Neuronal stem cell (in vitro differentiated cells): ENCODE measurements around the gene HDAC4.

Source experiments
- DNase-seq: peaks from one replicate; pipeline ENCODE4 v3.0.0-alpha.2; 2013; ENCODE audit warnings: low spot score
- H2AFZ ChIP-seq: one replicate; pipeline ENCODE4 v1.6.1; 2013; ENCODE audit warnings: mild to moderate bottlenecking, low read length, inconsistent platforms
- H2AK5ac ChIP-seq: 2 replicates; pipeline ENCODE4 v1.6.1; 2013; ENCODE audit warnings: low read depth, mild to moderate bottlenecking, inconsistent platforms, low read length, moderate library complexity, mixed read lengths
- H2BK120ac ChIP-seq: 2 replicates; pipeline ENCODE4 v1.6.1; 2013; ENCODE audit warnings: low read depth, mild to moderate bottlenecking, inconsistent platforms, low read length, moderate library complexity, mixed read lengths
- H2BK12ac ChIP-seq: one replicate; pipeline ENCODE4 v1.6.1; 2013; ENCODE audit warnings: low read length, inconsistent platforms
- H2BK15ac ChIP-seq: 2 replicates; pipeline ENCODE4 v1.6.1; 2013; ENCODE audit warnings: mild to moderate bottlenecking, low read length, inconsistent platforms, mixed read lengths
- H2BK5ac ChIP-seq: one replicate; pipeline ENCODE4 v1.6.1; 2013; ENCODE audit warnings: inconsistent platforms, mild to moderate bottlenecking, low read length, moderate library complexity
- H3K14ac ChIP-seq: one replicate; pipeline ENCODE4 v1.6.1; 2013; ENCODE audit warnings: low read length, inconsistent platforms
- H3K18ac ChIP-seq: 2 replicates; pipeline ENCODE4 v1.6.1; 2013; ENCODE audit warnings: low read length, inconsistent platforms
- H3K23ac ChIP-seq: 2 replicates; pipeline ENCODE4 v1.6.1; 2013; ENCODE audit warnings: low read depth, mild to moderate bottlenecking, mixed read lengths, low read length, inconsistent platforms; ENCODE audit not compliant: poor library complexity
- H3K27ac ChIP-seq: replicated peaks from 3 replicates; pipeline ENCODE4 v1.5.1; 2013; ENCODE audit warnings: low read length, inconsistent platforms
- H3K27me3 ChIP-seq, 3 experiments: 2 replicates each; pipeline ENCODE4 v1.6.1; 2013; ENCODE audit warnings: low read length in 3 of 3, mild to moderate bottlenecking in 2 of 3, inconsistent platforms in 1 of 3, low read depth in 1 of 3, mixed read lengths in 1 of 3, moderate library complexity in 1 of 3; ENCODE audit not compliant: control insufficient read depth in 3 of 3, insufficient read depth in 3 of 3
- H3K36me3 ChIP-seq, 2 donors: replicated peaks in 1 of 2; 2 replicates each; pipeline ENCODE4 v1.6.1; 2013; ENCODE audit warnings: low read length in 2 of 2; ENCODE audit not compliant: control insufficient read depth in 2 of 2, insufficient read depth in 2 of 2
- H3K4ac ChIP-seq: 2 replicates; pipeline ENCODE4 v1.6.1; 2013; ENCODE audit warnings: inconsistent platforms, mild to moderate bottlenecking, low read length, moderate library complexity
- H3K4me1 ChIP-seq, 2 donors: 1 replicate in 1 of 2; 2 replicates in 1 of 2; pipeline ENCODE4 v1.6.1; 2013; ENCODE audit warnings: low read length in 2 of 2, low read depth in 1 of 2; ENCODE audit not compliant: control insufficient read depth in 2 of 2, insufficient read depth in 1 of 2
- H3K4me2 ChIP-seq: one replicate; pipeline ENCODE4 v1.6.1; 2013; ENCODE audit warnings: mild to moderate bottlenecking, low read length, inconsistent platforms; ENCODE audit not compliant: insufficient read depth, poor library complexity, severe bottlenecking
- H3K4me3 ChIP-seq, 2 donors: 2 replicates each; pipeline ENCODE4 v1.5.1; 2013; ENCODE audit warnings: low read length in 2 of 2, mild to moderate bottlenecking in 2 of 2, inconsistent platforms in 1 of 2, moderate library complexity in 1 of 2
- H3K79me1 ChIP-seq: one replicate; pipeline ENCODE4 v1.6.1; 2013; ENCODE audit warnings: low read depth, mild to moderate bottlenecking, inconsistent platforms, low read length, moderate library complexity
- H3K9ac ChIP-seq: one replicate; pipeline ENCODE4 v1.6.1; 2013; ENCODE audit warnings: mild to moderate bottlenecking, low read depth, low read length, inconsistent platforms; ENCODE audit not compliant: poor library complexity
- H3K9me3 ChIP-seq, 2 donors: replicated peaks in 1 of 2; 2 replicates each; pipeline versions ENCODE3 to v1.6.1; 2013; ENCODE audit warnings: low read length in 2 of 2, mild to moderate bottlenecking in 2 of 2, inconsistent platforms in 1 of 2, low read depth in 1 of 2, mixed read lengths in 1 of 2, moderate library complexity in 1 of 2; ENCODE audit not compliant: control insufficient read depth in 2 of 2, insufficient read depth in 1 of 2
- H4K8ac ChIP-seq: one replicate; pipeline ENCODE4 v1.6.1; 2013; ENCODE audit warnings: low read depth, mild to moderate bottlenecking, inconsistent platforms, low read length, moderate library complexity
- H4K91ac ChIP-seq: one replicate; pipeline ENCODE4 v1.6.1; 2013; ENCODE audit warnings: low read length, low read depth, mild to moderate bottlenecking, inconsistent platforms; ENCODE audit not compliant: poor library complexity
- WGBS, 2 donors: extraction: QIAGEN DNeasy Blood & Tissue Kit; methylation state at CpG; one replicate each; pipeline ENCODE4 v1.1.7; 2013; ENCODE audit warnings: missing lambda C conversion rate in 2 of 2, mixed read lengths in 1 of 2; ENCODE audit not compliant: insufficient read length in 2 of 2, insufficient replicate concordance in 1 of 2; ENCODE audit errors: extremely low coverage in 2 of 2; 5-methylcytosine and 5-hydroxymethylcytosine counted together

Gene HDAC4

GRCh38 chr2:239396881-239397681 lies 3.7 kb downstream of the HDAC4 start:
- Histone ChIP-seq H3K9ac (no peak overlapping the region), H3K27me3 (no peaks in the 10 kb centered on the region), H3K23ac (no peak overlapping the region), H3K4me1 (peaks cover 11 to 21% of the 10 kb centered on the region in 2 donors), H4K91ac (no peak overlapping the region), H2BK12ac (no peak overlapping the region), H2AFZ (no peak overlapping the region), H3K18ac (no peak overlapping the region), H3K14ac (no peak overlapping the region), H3K4ac (no peak overlapping the region), H3K9me3 (no peaks in the 10 kb centered on the region), H3K36me3 (peaks cover 0 to 7% of the 10 kb centered on the region in 2 donors), H2BK120ac (no peak overlapping the region), H3K4me2 (no peak overlapping the region), H2BK5ac (no peak overlapping the region), H3K4me3 (peak overlapping the region in 1 of 2 donors; percentile 7), H3K79me1 (peaks cover 12% of the 10 kb centered on the region), H4K8ac (no peak overlapping the region), H2BK15ac (no peak overlapping the region), H3K27ac (no peak overlapping the region), H2AK5ac (no peak overlapping the region)
- DNase-seq, result no peak
- no CpG with 5 or more reads among the region's 19 CpGs for WGBS, 2 donors

- no peak overlapping the region for H3K4ac ChIP-seq
- H3K36me3 ChIP-seq, result peaks cover 0 to 10% of the 10 kb centered on the region in 2 donors
- no peak overlapping the region for H4K91ac ChIP-seq
- H2AK5ac ChIP-seq, result no peak overlapping the region
- H3K23ac ChIP-seq, result no peak overlapping the region
- H3K18ac ChIP-seq, result no peak overlapping the region
- H2AFZ ChIP-seq, result no peak overlapping the region
- H3K27me3 ChIP-seq, result no peaks in the 10 kb centered on the region
- no peak overlapping the region for H3K9ac ChIP-seq
- H2BK15ac ChIP-seq, result no peak overlapping the region
- H3K4me3 ChIP-seq, result no peak overlapping the region
- no peaks in the 10 kb centered on the region for H3K9me3 ChIP-seq
- H2BK12ac ChIP-seq, result no peak overlapping the region
- H3K14ac ChIP-seq, result no peak overlapping the region
- no peak overlapping the region for H3K27ac ChIP-seq
- H3K4me2 ChIP-seq, result no peak overlapping the region
- H3K4me1 ChIP-seq, result peaks cover 19 to 21% of the 10 kb centered on the region in 2 donors
- H4K8ac ChIP-seq, result no peak overlapping the region
- no peak for DNase-seq
- no CpG with 5 or more reads among the region's 6 CpGs for WGBS, 2 donors
- H2BK5ac ChIP-seq, result no peak overlapping the region
- H2BK120ac ChIP-seq, result no peak overlapping the region
- H3K79me1 ChIP-seq, result peaks cover 23% of the 10 kb centered on the region
Observed at GRCh38 chr2:239395524-239395923, 5.3 kb downstream of the HDAC4 start.

DNA sequence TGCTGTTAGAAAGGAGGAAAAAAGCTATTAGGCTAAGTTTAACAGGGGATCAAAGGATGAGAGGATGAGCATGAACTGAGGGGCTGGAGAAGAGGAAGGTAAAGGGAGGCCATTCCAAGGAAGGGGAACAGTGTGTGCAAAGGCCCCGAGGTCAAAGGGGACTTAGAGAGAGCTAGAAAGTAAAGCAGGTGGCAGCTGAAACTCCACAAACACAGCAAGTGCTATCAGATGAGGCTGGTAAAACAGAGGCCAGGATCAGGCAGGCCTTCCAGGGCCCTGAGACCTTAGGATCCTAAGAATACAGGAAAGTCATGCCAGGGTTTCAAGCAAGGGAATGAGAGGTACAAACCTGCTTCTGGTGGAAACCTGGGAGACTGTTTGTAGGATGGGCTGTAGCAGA lies 5.8 kb downstream of the HDAC4 start:
- Histone ChIP-seq H2AK5ac (no peak overlapping the region), H3K4me3 (no peak overlapping the region), H3K23ac (no peak overlapping the region), H2BK15ac (no peak overlapping the region), H4K8ac (no peak overlapping the region), H4K91ac (no peak overlapping the region), H3K36me3 (peaks cover 0 to 11% of the 10 kb centered on the region in 2 donors), H3K9ac (no peak overlapping the region), H3K9me3 (peaks cover 0 to 1% of the 10 kb centered on the region in 2 donors), H3K18ac (no peak overlapping the region), H3K27me3 (no peaks in the 10 kb centered on the region), H3K4me1 (peaks cover 19 to 21% of the 10 kb centered on the region in 2 donors), H3K4me2 (no peak overlapping the region), H3K27ac (no peak overlapping the region), H3K79me1 (peaks cover 24% of the 10 kb centered on the region), H3K14ac (no peak overlapping the region), H2BK5ac (no peak overlapping the region), H2BK120ac (no peak overlapping the region), H2AFZ (no peak overlapping the region), H3K4ac (no peak overlapping the region), H2BK12ac (no peak overlapping the region)
- DNase-seq, result no peak
- WGBS, 2 donors, result no CpG with 5 or more reads among the region's 1 CpG

DNA sequence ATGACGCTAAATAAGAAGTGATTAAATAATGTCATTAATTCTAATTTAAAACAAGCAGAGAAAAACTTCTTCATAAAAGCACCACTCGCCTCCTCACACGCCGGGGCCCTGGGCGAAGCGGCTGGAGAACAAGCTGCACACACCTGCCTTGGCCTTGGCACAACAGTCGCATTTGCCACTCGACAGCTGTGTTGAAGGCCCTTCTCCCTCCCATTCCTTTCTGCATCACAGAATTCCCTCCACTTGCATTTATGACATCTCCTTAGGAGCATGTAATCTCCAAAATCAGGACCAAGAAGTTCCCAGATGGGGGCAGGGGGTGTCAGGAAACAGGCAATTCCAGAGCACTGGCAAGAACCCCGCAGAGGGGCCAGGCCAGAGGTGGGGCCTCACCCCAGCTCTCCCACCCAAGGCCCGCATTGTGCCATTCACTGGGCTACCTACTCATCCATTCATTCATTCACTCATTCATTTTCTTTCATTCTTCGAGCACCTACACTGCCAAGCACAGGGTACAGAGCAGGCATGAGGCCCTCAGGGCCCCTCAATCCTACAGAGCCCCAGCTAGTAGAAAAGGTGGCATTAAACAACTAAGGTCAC lies 6.4 kb downstream of the HDAC4 start:
- no peak overlapping the region for H3K14ac ChIP-seq
- peaks cover 29% of the 10 kb centered on the region for H3K79me1 ChIP-seq
- H3K4me1 ChIP-seq, result peaks cover 18 to 19% of the 10 kb centered on the region in 2 donors
- no peak overlapping the region for H3K4me3 ChIP-seq
- H3K9ac ChIP-seq, result no peak overlapping the region
- peaks cover 1 to 15% of the 10 kb centered on the region in 2 donors for H3K36me3 ChIP-seq
- no peak for DNase-seq
- no peak overlapping the region for H2BK15ac ChIP-seq
- H3K27me3 ChIP-seq, result no peaks in the 10 kb centered on the region
- H4K8ac ChIP-seq, result no peak overlapping the region
- no peak overlapping the region for H2BK5ac ChIP-seq
- H2BK120ac ChIP-seq, result no peak overlapping the region
- H2AFZ ChIP-seq, result no peak overlapping the region
- H3K4ac ChIP-seq, result no peak overlapping the region
- no peak overlapping the region for H4K91ac ChIP-seq
- no peak overlapping the region for H3K4me2 ChIP-seq
- no peak overlapping the region for H2AK5ac ChIP-seq
- H2BK12ac ChIP-seq, result no peak overlapping the region
- no peak overlapping the region for H3K27ac ChIP-seq
- no peak overlapping the region for H3K23ac ChIP-seq
- WGBS, 2 donors, result no CpG with 5 or more reads among the region's 11 CpGs
- peaks cover 0 to 7% of the 10 kb centered on the region in 2 donors for H3K9me3 ChIP-seq
- no peak overlapping the region for H3K18ac ChIP-seq
